ENCODE measurements around the gene DDAH2. TPM values are rescaled to one million over a fixed set of nuclear protein-coding genes. Genes with fewer than 3 reads are reported as not detected.

Gene DDAH2
- total RNA-seq, 1 experiment from 2014 or later: 68.2 TPM

GRCh38 chr6:31763619-31763940, 34.5 kb upstream of the DDAH2 start:
- Histone ChIP-seq H3K4me1 (ENCODE audit: insufficient read depth, low read length, poor library complexity, severe bottlenecking) (no peaks in the 10 kb centered on the region), H3K4me3 (ENCODE audit: low read depth, low read length, poor library complexity, severe bottlenecking) (no peak overlapping the region), H3K9me3 (ENCODE audit: low read depth, low read length, poor library complexity, severe bottlenecking) (no peaks in the 10 kb centered on the region), H3K27me3 (replicated peaks; ENCODE audit: insufficient read depth, low read depth, low read length, poor library complexity) (no peaks in the 10 kb centered on the region), H3K27ac (ENCODE audit: low read depth, low read length, poor library complexity, severe bottlenecking) (peak overlapping the region; percentile 57), H3K36me3 (ENCODE audit: insufficient read depth, low read length, poor library complexity, severe bottlenecking) (peaks cover 53% of the 10 kb centered on the region)
- POLR2A ChIA-PET (ENCODE audit: low non-redundant PET): no interaction called here
- CTCF ChIA-PET: no interaction called here
- intact Hi-C loops (cut with micrococcal nuclease; ENCODE audit: unreplicated experiment): no loop called here
- DNase-seq (ENCODE audit: low spot score): peak; percentile 59
- no TSS peak for BruUV-seq (replicated peaks)
- TF ChIP-seq EZH2 (IDR thresholded peaks at IDR 0.05; ENCODE audit: borderline replicate concordance, low read depth, low read length, poor library complexity, severe bottlenecking) (no peak), CTCF (conservative IDR thresholded peaks at IDR 0.05; ENCODE audit: low read depth, low read length) (no peak)

GRCh38 chr6:31762878-31763618, 33.9 kb upstream of the DDAH2 start:
- ChIA-PET POLR2A (ENCODE audit: low non-redundant PET) (no interaction called here), CTCF (no interaction called here)
- no peaks in the 10 kb centered on the region for H3K27me3 ChIP-seq (replicated peaks; ENCODE audit: insufficient read depth, low read depth, low read length, poor library complexity)
- H3K9me3 ChIP-seq (ENCODE audit: low read depth, low read length, poor library complexity, severe bottlenecking): no peaks in the 10 kb centered on the region
- intact Hi-C loops (cut with micrococcal nuclease; ENCODE audit: unreplicated experiment): no loop called here
- peak overlapping the region; percentile 57 for H3K27ac ChIP-seq (ENCODE audit: low read depth, low read length, poor library complexity, severe bottlenecking)
- no TSS peak for BruUV-seq (replicated peaks)
- DNase-seq (ENCODE audit: low spot score): no peak
- H3K4me3 ChIP-seq (ENCODE audit: low read depth, low read length, poor library complexity, severe bottlenecking): no peak overlapping the region
- no peaks in the 10 kb centered on the region for H3K4me1 ChIP-seq (ENCODE audit: insufficient read depth, low read length, poor library complexity, severe bottlenecking)
- H3K36me3 ChIP-seq (ENCODE audit: insufficient read depth, low read length, poor library complexity, severe bottlenecking): peaks cover 58% of the 10 kb centered on the region
- TF ChIP-seq EZH2 (IDR thresholded peaks at IDR 0.05; ENCODE audit: borderline replicate concordance, low read depth, low read length, poor library complexity, severe bottlenecking): no peak
- no peak for TF ChIP-seq CTCF (conservative IDR thresholded peaks at IDR 0.05; ENCODE audit: low read depth, low read length)

- Histone ChIP-seq H3K9me3 (ENCODE audit: low read depth, low read length, poor library complexity, severe bottlenecking) (no peaks in the 10 kb centered on the region), H3K4me3 (ENCODE audit: low read depth, low read length, poor library complexity, severe bottlenecking) (no peak within 1 kb of the TSS), H3K4me1 (ENCODE audit: insufficient read depth, low read length, poor library complexity, severe bottlenecking) (no peaks in the 10 kb centered on the region), H3K27me3 (replicated peaks; ENCODE audit: insufficient read depth, low read depth, low read length, poor library complexity) (no peaks in the 10 kb centered on the region), H3K27ac (ENCODE audit: low read depth, low read length, poor library complexity, severe bottlenecking) (peak within 1 kb of the TSS; percentile 57), H3K36me3 (ENCODE audit: insufficient read depth, low read length, poor library complexity, severe bottlenecking) (peaks cover 59% of the 10 kb centered on the region)
- BruUV-seq (replicated peaks): no TSS peak
- ChIA-PET POLR2A (ENCODE audit: low non-redundant PET) (no interaction called here), CTCF (no interaction called here)
- intact Hi-C loops (cut with micrococcal nuclease; ENCODE audit: unreplicated experiment): no loop called here
- TF ChIP-seq EZH2 (IDR thresholded peaks at IDR 0.05; ENCODE audit: borderline replicate concordance, low read depth, low read length, poor library complexity, severe bottlenecking) (no peak), CTCF (conservative IDR thresholded peaks at IDR 0.05; ENCODE audit: low read depth, low read length) (no peak)
- DNase-seq (ENCODE audit: low spot score): no peak
These were observed 33.3 kb upstream of the DDAH2 start, which contains the start of gene SAPCD1 for GRCh38 chr6:31762356-31762755. TSS of gene SAPCD1 (plus strand) at chr6:31762656. CDS start at chr6:31763055, 399 bp downstream.

All from A673 (cell line).